ENCODE results near the gene MAPK9.

The MAPK9 gene

DNA sequence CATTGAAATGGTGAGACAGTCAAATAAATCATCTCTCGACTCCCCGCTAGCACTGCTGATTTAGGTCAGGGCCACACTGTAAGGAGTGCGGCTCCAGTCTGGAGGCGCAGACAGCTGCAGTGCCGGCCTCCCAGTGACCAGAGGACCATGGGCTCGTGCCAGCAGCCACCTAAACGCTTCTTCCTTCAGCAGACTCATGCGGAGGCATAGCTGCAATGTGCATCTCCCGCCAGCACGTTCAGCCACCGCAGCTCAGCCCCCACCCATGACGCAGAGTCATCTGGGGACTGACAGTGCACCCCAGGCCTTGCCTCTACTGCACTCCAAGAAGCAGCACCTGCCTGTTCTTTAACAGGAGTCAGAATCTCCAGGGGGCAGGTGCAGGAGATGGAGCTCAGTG, 13.6 kb upstream of the MAPK9 start:
- H3K79me2 ChIP-seq (ENCODE audit: insufficient read depth, low read length): no peaks in the 10 kb centered on the region
- H3K9ac ChIP-seq (ENCODE audit: low read depth, low read length, poor library complexity, severe bottlenecking): no peak overlapping the region
- no peaks in the 10 kb centered on the region for H3K9me2 ChIP-seq (replicated peaks; ENCODE audit: low read depth, low read length)
- H3K4me3 ChIP-seq (ENCODE audit: low read length, poor library complexity, severe bottlenecking): no peak overlapping the region
- H3K4me2 ChIP-seq (ENCODE audit: low read depth, low read length, poor library complexity, severe bottlenecking): no peak overlapping the region
- H3K36me3 ChIP-seq (ENCODE audit: insufficient read depth, low read length): no peaks in the 10 kb centered on the region
- TF ChIP-seq, protein P1, sequence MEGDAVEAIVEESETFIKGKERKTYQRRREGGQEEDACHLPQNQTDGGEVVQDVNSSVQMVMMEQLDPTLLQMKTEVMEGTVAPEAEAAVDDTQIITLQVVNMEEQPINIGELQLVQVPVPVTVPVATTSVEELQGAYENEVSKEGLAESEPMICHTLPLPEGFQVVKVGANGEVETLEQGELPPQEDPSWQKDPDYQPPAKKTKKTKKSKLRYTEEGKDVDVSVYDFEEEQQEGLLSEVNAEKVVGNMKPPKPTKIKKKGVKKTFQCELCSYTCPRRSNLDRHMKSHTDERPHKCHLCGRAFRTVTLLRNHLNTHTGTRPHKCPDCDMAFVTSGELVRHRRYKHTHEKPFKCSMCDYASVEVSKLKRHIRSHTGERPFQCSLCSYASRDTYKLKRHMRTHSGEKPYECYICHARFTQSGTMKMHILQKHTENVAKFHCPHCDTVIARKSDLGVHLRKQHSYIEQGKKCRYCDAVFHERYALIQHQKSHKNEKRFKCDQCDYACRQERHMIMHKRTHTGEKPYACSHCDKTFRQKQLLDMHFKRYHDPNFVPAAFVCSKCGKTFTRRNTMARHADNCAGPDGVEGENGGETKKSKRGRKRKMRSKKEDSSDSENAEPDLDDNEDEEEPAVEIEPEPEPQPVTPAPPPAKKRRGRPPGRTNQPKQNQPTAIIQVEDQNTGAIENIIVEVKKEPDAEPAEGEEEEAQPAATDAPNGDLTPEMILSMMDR (conservative IDR thresholded peaks at IDR 0.05; ENCODE audit: low read length): no peak
- no peak for TF ChIP-seq EZH2phosphoT487 (IDR thresholded peaks at IDR 0.05; ENCODE audit: borderline replicate concordance)
- H2AFZ ChIP-seq (ENCODE audit: low read length): no peak overlapping the region
- no peaks in the 10 kb centered on the region for H3K9me3 ChIP-seq (ENCODE audit: insufficient read depth, low read depth, low read length)
- H4K20me1 ChIP-seq (ENCODE audit: insufficient read depth, low read length, poor library complexity, severe bottlenecking): no peaks in the 10 kb centered on the region
- no peaks in the 10 kb centered on the region for H3K4me1 ChIP-seq (ENCODE audit: insufficient read depth, low read length, poor library complexity, severe bottlenecking)
- H3K27me3 ChIP-seq (ENCODE audit: insufficient read depth, low read length, poor library complexity, severe bottlenecking): no peaks in the 10 kb centered on the region
- H3F3A ChIP-seq (ENCODE audit: low read depth): no peaks in the 10 kb centered on the region

DNA sequence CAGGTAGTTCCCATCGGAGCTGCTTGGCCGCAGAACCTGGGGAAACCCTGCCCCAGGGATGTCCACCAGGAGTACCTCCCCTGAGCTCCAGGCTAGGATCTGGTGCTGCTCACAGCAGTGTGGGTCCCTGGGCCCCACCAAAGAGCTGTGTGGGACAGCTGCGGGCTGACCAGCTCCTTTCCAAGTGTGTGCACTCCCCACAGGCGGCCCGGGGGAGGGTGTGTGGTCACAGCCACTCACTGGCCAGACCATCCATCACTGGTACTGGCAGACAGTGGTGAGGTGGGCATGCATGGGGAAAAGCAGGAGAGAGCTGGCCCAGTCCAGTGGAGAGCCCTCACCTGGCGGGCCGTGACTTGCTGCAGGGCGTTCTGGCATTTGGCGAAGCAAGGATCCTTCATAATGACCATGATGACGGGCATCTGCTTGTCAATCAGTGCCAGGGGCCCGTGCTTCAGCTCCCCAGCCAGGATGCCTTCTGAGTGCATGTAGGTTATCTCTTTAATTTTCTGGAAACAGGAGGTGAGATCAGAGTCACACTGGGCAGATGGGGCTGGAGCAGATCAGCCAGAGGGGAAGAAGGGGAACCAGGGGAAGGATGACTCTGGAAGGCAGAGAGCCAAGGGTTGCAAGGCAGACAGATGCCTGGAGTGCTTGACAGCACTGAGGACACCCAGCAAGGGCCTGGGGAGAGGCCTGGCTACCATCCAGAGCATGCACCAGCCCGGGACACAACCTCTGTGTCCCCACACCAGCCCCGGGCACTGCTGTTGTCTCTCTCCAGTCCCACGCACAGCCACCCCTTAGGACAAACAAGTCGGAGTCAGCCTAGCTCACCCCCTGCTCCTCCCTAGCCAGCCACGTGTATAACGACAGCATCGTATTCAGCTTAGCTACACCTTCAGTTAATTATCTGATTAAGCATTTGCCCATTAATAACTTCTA, 12.8 kb upstream of the MAPK9 start:
- Histone ChIP-seq H3K9me3 (ENCODE audit: insufficient read depth, low read depth, low read length) (no peaks in the 10 kb centered on the region), H3K9me2 (replicated peaks; ENCODE audit: low read depth, low read length) (no peaks in the 10 kb centered on the region), H3K36me3 (ENCODE audit: insufficient read depth, low read length) (no peaks in the 10 kb centered on the region), H3K4me3 (ENCODE audit: low read length, poor library complexity, severe bottlenecking) (no peak overlapping the region), H2AFZ (ENCODE audit: low read length) (no peak overlapping the region), H3K9ac (ENCODE audit: low read depth, low read length, poor library complexity, severe bottlenecking) (no peak overlapping the region), H3F3A (ENCODE audit: low read depth) (no peaks in the 10 kb centered on the region), H3K4me2 (ENCODE audit: low read depth, low read length, poor library complexity, severe bottlenecking) (no peak overlapping the region), H3K27me3 (ENCODE audit: insufficient read depth, low read length, poor library complexity, severe bottlenecking) (no peaks in the 10 kb centered on the region), H3K4me1 (ENCODE audit: insufficient read depth, low read length, poor library complexity, severe bottlenecking) (no peaks in the 10 kb centered on the region), H3K79me2 (ENCODE audit: insufficient read depth, low read length) (no peaks in the 10 kb centered on the region), H4K20me1 (ENCODE audit: insufficient read depth, low read length, poor library complexity, severe bottlenecking) (no peaks in the 10 kb centered on the region)
- TF ChIP-seq EZH2phosphoT487 (IDR thresholded peaks at IDR 0.05; ENCODE audit: borderline replicate concordance): no peak
- TF ChIP-seq, protein P1 (conservative IDR thresholded peaks at IDR 0.05; ENCODE audit: low read length): no peak

DNA sequence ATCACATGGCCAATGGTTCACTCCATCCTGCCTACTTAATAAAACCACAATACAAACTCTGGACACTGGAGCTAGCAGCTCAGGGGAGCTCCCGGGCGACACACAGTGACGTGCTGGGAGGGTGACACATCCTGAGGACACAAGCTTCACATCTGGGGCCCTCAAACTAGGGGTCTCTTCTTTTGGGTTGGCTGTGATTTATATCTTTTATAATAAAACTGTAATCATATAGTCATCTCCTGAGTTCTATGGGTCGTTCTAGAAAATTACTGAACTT, 12.1 kb upstream of the MAPK9 start:
- Histone ChIP-seq H3K4me2 (ENCODE audit: low read depth, low read length, poor library complexity, severe bottlenecking) (no peak overlapping the region), H3K4me1 (ENCODE audit: insufficient read depth, low read length, poor library complexity, severe bottlenecking) (no peaks in the 10 kb centered on the region)
- no peak for TF ChIP-seq EZH2phosphoT487 (IDR thresholded peaks at IDR 0.05; ENCODE audit: borderline replicate concordance)
- TF ChIP-seq, protein P1 (conservative IDR thresholded peaks at IDR 0.05; ENCODE audit: low read length): no peak

More for the DNA sequence above, 12.1 kb upstream of the MAPK9 start:
- no peaks in the 10 kb centered on the region for H4K20me1 ChIP-seq (ENCODE audit: insufficient read depth, low read length, poor library complexity, severe bottlenecking)
- no peaks in the 10 kb centered on the region for H3K27me3 ChIP-seq (ENCODE audit: insufficient read depth, low read length, poor library complexity, severe bottlenecking)
- no peaks in the 10 kb centered on the region for H3K9me2 ChIP-seq (replicated peaks; ENCODE audit: low read depth, low read length)
- no peaks in the 10 kb centered on the region for H3F3A ChIP-seq (ENCODE audit: low read depth)
- H3K9ac ChIP-seq (ENCODE audit: low read depth, low read length, poor library complexity, severe bottlenecking): no peak overlapping the region
- H3K9me3 ChIP-seq (ENCODE audit: insufficient read depth, low read depth, low read length): no peaks in the 10 kb centered on the region
- H3K4me3 ChIP-seq (ENCODE audit: low read length, poor library complexity, severe bottlenecking): no peak overlapping the region
- no peaks in the 10 kb centered on the region for H3K36me3 ChIP-seq (ENCODE audit: insufficient read depth, low read length)
- H2AFZ ChIP-seq (ENCODE audit: low read length): no peak overlapping the region
- H3K79me2 ChIP-seq (ENCODE audit: insufficient read depth, low read length): no peaks in the 10 kb centered on the region

Data from Loucy (cell line).